Measurements from ENCODE around the gene GPX5. TPM values are rescaled to one million over a fixed set of nuclear protein-coding genes. Genes with fewer than 3 reads are reported as not detected.
A peak's percentile ranks its signal among the peaks of the same experiment; 100 is the strongest.

GPX5 gene
- total and polyA plus RNA-seq, 2 experiments from 2014 or later = not detected

GRCh38 chr6:28505733-28506132 lies 19.9 kb upstream of the GPX5 start:
- no peak for ATAC-seq
- H3K9me3 Mint-ChIP-seq = peaks cover 9% of the 10 kb centered on the region; the same call in 2 of the 3 replicates
- H3K27ac Mint-ChIP-seq = no peak overlapping the region
- Histone ChIP-seq H3K4me2 (0 out of 2 replicates have a peak overlapping the region, but pooled peaks have one; percentile 56), H3K4me3 (no peak overlapping the region), H3F3A (replicated peaks; ENCODE audit: low read depth) (no peaks in the 10 kb centered on the region), H3K4me1 (ENCODE audit: insufficient read depth) (peaks cover 17% of the 10 kb centered on the region), H4K20me1 (replicated peaks; ENCODE audit: insufficient read depth) (no peaks in the 10 kb centered on the region), H3K36me3 (ENCODE audit: insufficient read depth) (no peaks in the 10 kb centered on the region), H3K27ac (ENCODE audit: low read depth) (no peak overlapping the region), H2AFZ (no peak overlapping the region), H3K9me2 (ENCODE audit: insufficient read depth) (peaks cover 2% of the 10 kb centered on the region; the same call in 1 of the 2 replicates), H3K79me2 (replicated peaks; ENCODE audit: insufficient read depth) (no peaks in the 10 kb centered on the region), H3K27me3 (ENCODE audit: insufficient read depth) (no peaks in the 10 kb centered on the region)
- peaks cover 16% of the 10 kb centered on the region for H3K4me1 Mint-ChIP-seq
- DNase-seq (ENCODE audit: low spot score) = no peak
- H3K36me3 Mint-ChIP-seq (ENCODE audit: low read depth) = 0 out of 3 replicates have a peak, but pooled peaks cover 3% of the 10 kb centered on the region
- no peak for TF ChIP-seq CREB1 (CRISPR knock-in tag; IDR thresholded peaks at IDR 0.05; ENCODE audit: low read depth)
- TF ChIP-seq EZH2phosphoT487 (IDR thresholded peaks at IDR 0.05; ENCODE audit: unreplicated experiment) = no peak
- no peak for TF ChIP-seq ZNF114 (CRISPR knock-in tag; IDR thresholded peaks at IDR 0.05)
- TF ChIP-seq CTCF (conservative IDR thresholded peaks at IDR 0.05; ENCODE audit: low read depth in 2 of 2) = no peak
- TF ChIP-seq STAT1 (IDR thresholded peaks at IDR 0.05; ENCODE audit: unreplicated experiment) = no peak
- TF ChIP-seq ZNF331 (CRISPR knock-in tag; IDR thresholded peaks at IDR 0.05; ENCODE audit: low read depth) = no peak
- no peak for TF ChIP-seq JUNB (IDR thresholded peaks at IDR 0.05; ENCODE audit: unreplicated experiment)
- TF ChIP-seq EZH2 (IDR thresholded peaks at IDR 0.05; ENCODE audit: low read depth, unreplicated experiment) = no peak
- TF ChIP-seq ZNF462 (CRISPR knock-in tag; IDR thresholded peaks at IDR 0.05) = no peak
- H3K4me3 Mint-ChIP-seq = no peak overlapping the region
- H3K27me3 Mint-ChIP-seq (ENCODE audit: insufficient read depth, low read depth, poor library complexity) = peaks cover 2% of the 10 kb centered on the region

Measured in GM23338 (cell line).